GM12878 (cell line): ENCODE data around the gene POLR3F.
"Not testable (repeated sequence)": the region's sequence is repeated elsewhere in the genome, so short reads cannot be mapped to it uniquely, and the experiment has no call there.

Experiments
- CBFB ChIP-seq: IDR thresholded peaks from 2 replicates; pipeline ENCODE4 v1.6.1; 2016; ENCODE audit warnings: antibody characterized with exemption, low read depth
- CBX3 ChIP-seq: fragments of 200-600 bp; sonication (generic); IDR thresholded peaks from 2 replicates; pipeline ENCODE4 v1.6.1; 2016; ENCODE audit warnings: low read depth, borderline replicate concordance
- CHD2 ChIP-seq: IDR thresholded peaks from 2 replicates; pipeline ENCODE4 v1.6.1; 2011; ENCODE audit warnings: low read depth, low read length, improper control_type of control experiment, borderline replicate concordance
- CTCF ChIP-seq, 3 experiments: IDR thresholded peaks in 2 of 3; conservative IDR thresholded peaks in 1 of 3; 2 replicates each; pipeline ENCODE4 v1.5.1; 2011; ENCODE audit warnings: low read depth in 3 of 3, low read length in 3 of 3, mild to moderate bottlenecking in 3 of 3, control low read depth in 2 of 3, moderate library complexity in 2 of 3, inconsistent platforms in 1 of 3, mixed read lengths in 1 of 3; ENCODE audit not compliant: control insufficient read depth in 2 of 3, insufficient read depth in 1 of 3; ENCODE audit errors: extremely low read depth in 1 of 3
- E2F8 ChIP-seq: fragments of 450-650 bp; IDR thresholded peaks from 2 replicates; pipeline ENCODE4 v1.6.1; 2018; ENCODE audit warnings: mild to moderate bottlenecking, low read depth, moderate library complexity; ENCODE audit not compliant: partially characterized antibody
- FOXM1 ChIP-seq: IDR thresholded peaks from 2 replicates; pipeline ENCODE4 v1.6.1; 2012; ENCODE audit warnings: low read depth, mild to moderate bottlenecking, inconsistent platforms, low read length, moderate library complexity
- POLR2A ChIP-seq: IDR thresholded peaks from 2 replicates; pipeline ENCODE4 v1.6.1; 2011; ENCODE audit warnings: low read depth, mild to moderate bottlenecking, low read length
- POLR2AphosphoS2 ChIP-seq: IDR thresholded peaks from 2 replicates; pipeline ENCODE4 v1.6.1; 2011; ENCODE audit warnings: low read depth, mild to moderate bottlenecking, low read length, improper control_type of control experiment, moderate library complexity
- RCOR1 ChIP-seq: conservative IDR thresholded peaks from 2 replicates; pipeline ENCODE4 v1.6.1; 2012; ENCODE audit warnings: low read depth, low read length, improper control_type of control experiment
- TAF1 ChIP-seq: IDR thresholded peaks from 2 replicates; pipeline ENCODE4 v1.6.1; 2011; ENCODE audit warnings: mild to moderate bottlenecking, low read depth, low read length, borderline replicate concordance
- USF2 ChIP-seq: IDR thresholded peaks from 2 replicates; pipeline ENCODE4 v1.6.1; 2011; ENCODE audit warnings: low read depth, low read length, improper control_type of control experiment, borderline replicate concordance
- ZNF24 ChIP-seq: fragments of 450-650 bp; IDR thresholded peaks from 2 replicates; pipeline ENCODE4 v1.6.1; 2017; ENCODE audit warnings: antibody characterized with exemption, mild to moderate bottlenecking

GRCh38 chr20:18526761-18527160 is 59.6 kb downstream of the POLR3F start:
- not testable (repeated sequence) for TF ChIP-seq CTCF (IDR thresholded peaks at IDR 0.05 in 2 of 3, conservative IDR thresholded peaks at IDR 0.05 in 1 of 3; ENCODE audit: control insufficient read depth in 2 of 3, extremely low read depth in 1 of 3, insufficient read depth in 1 of 3, low read depth in 3 of 3, low read length in 3 of 3); RCOR1; POLR2AphosphoS2; CHD2; E2F8; CBFB; USF2; CBX3; ZNF24; FOXM1; POLR2A; TAF1
